Left lobe of liver (tissue), 2 donors: Measurements from ENCODE around the gene CAPN5. TPM values are rescaled to one million over a fixed set of nuclear protein-coding genes. Genes with fewer than 3 reads are reported as not detected.

ENCODE experiments used
- ATAC-seq: fragments of 200-7000 bp; cut with Tn5 transposase; one replicate; pipeline ENCODE4 v1.9.1; 2020; ENCODE audit warnings: mild to moderate bottlenecking, moderate library complexity
- DNase-seq: peaks from one replicate; pipeline ENCODE4 v3.0.0-alpha.2; 2020; ENCODE audit warnings: low spot score
- total RNA-seq: library from RNA; stranded (reverse); gene quantifications from one replicate; pipeline ENCODE4 v1.2.1, GENCODE V29; 2021
- donor health status: DM: no; HTN: no; CAD: no; lungs with moderate emphysema.
- donor health status: DM: no; HTN: yes; CAD: no.

Gene CAPN5
- total RNA-seq, 1 donor from 2014 or later = 78.1 TPM

DNA sequence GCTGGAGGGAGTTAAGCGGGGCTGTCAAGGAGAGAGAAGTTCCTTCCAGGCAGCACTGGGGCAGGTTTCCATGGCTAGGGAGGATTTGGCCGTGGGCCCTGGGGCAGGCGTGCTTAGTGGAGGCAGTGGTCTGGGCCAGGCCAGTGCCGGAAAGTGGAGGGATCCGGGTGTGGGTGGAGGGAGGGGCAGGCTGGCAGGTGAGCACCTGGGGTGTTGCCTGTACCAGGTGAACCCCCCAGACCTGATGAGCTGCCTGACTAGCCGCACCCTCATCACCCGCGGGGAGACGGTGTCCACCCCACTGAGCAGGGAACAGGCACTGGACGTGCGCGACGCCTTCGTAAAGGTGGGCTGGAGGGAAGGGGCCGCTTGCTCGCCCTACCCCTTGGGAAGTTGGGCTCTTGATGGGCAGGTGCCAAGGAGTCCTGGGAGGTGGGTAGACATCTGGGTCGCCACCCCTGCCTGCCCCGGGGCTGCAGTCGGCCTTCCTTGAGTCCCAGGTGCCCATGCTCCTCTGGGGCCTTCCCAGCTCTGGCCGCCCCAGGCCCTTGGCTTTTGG, 93.2 kb downstream of the CAPN5 start:
- no peak for DNase-seq

GRCh38 chr11:77163271-77163670, 96.5 kb downstream of the CAPN5 start:
- DNase-seq = no peak

More for the DNA sequence above, 93.2 kb downstream of the CAPN5 start:
- no peak for ATAC-seq

GRCh38 chr11:77165066-77165465, 98.3 kb downstream of the CAPN5 start:
- DNase-seq (no peak), ATAC-seq (no peak)

More at GRCh38 chr11:77163271-77163670, 96.5 kb downstream of the CAPN5 start:
- no peak for ATAC-seq

GRCh38 chr11:77166021-77166420, 99.2 kb downstream of the CAPN5 start:
- DNase-seq (no peak), ATAC-seq (no peak)

GRCh38 chr11:77167111-77167626, 100.4 kb downstream of the CAPN5 start:
- no peak for DNase-seq
- ATAC-seq = no peak

GRCh38 chr11:77167791-77168190, 101.0 kb downstream of the CAPN5 start:
- ATAC-seq (no peak), DNase-seq (no peak)

GRCh38 chr11:77170107-77170506, 103.3 kb downstream of the CAPN5 start:
- DNase-seq (no peak), ATAC-seq (no peak)

GRCh38 chr11:77171254-77171653, 104.5 kb downstream of the CAPN5 start:
- DNase-seq (no peak), ATAC-seq (peak; percentile 3)

DNA sequence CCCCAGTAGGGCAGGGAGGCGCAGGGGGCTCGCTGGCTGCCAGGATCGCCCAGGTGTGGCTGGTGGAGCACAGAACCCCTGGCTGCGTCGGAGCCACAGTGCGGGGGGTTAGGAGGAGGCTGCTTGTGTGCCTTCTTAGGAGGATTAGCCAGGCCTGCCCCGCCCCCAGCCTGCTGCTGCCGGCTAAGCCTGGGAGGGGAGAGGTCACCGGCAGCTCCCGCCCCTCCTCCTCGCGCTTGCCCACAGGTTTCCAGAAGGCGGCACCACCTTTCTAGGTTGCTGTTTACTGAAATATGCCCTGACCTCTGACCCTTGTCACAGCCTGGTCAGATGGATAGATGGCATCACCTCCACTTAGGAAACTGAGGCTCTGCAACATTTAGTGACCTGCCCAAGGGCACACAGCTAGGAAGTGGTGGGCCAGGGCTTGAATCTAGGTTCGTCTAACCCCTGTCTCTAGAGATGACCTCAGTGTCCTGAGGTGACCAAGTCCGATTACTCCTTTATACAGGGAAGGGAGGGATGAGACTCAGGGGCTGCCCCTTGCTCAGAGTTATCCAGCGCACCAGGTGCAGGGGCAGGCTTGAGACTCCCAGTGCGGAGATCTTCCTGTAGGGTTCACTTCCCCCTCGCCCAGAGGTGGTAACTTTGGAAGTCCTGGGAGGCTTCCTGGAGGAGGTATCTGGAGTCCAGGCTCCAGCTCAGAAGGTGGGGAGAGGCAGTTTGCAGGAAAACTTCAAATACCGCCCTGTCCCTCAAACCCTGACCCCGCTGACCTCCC, 105.3 kb downstream of the CAPN5 start:
- peak; percentile 59 for DNase-seq
- ATAC-seq = peak; percentile 58

GRCh38 chr11:77172666-77172982, 105.9 kb downstream of the CAPN5 start:
- ATAC-seq = peak; percentile 2
- DNase-seq = no peak

DNA sequence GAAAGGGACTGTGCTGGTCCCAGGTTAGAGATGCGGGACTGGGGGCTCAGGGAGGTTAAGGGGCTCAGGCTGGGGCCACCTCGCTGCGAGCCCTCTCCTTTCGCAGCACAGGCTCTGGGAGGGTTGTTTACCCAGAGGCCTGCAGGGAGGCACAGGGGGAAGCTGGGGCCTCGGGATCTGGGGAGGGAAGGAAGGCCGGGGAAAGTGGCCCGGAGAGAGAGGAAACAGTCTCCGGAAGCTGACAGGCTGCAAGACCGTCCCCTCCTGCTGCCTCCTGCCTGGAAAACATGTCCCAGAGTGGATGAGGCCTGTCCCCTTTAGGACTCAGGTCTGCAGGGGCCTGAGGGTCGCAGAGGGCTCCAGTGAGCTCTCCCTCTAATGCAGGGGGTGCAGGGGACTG, 106.7 kb downstream of the CAPN5 start:
- ATAC-seq (peak; percentile 4), DNase-seq (no peak)

DNA sequence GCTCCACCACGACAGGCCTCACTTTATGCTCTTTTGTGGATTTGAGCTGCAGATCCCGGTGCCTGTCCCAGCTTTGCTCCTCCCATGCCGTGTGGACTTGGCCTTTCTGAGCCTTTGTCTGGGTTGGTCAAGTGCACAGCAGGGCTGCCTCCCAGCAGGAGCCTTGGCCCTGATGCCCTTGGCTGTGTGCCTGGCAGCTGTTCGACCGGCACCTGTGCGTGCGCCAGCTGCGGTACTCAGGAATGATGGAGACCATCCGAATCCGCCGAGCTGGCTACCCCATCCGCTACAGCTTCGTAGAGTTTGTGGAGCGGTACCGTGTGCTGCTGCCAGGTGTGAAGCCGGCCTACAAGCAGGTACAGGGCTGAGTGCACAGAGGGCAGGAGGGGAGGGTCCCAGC, 107.8 kb downstream of the CAPN5 start:
- ATAC-seq (peak; percentile 52), DNase-seq (peak; percentile 75)

DNA sequence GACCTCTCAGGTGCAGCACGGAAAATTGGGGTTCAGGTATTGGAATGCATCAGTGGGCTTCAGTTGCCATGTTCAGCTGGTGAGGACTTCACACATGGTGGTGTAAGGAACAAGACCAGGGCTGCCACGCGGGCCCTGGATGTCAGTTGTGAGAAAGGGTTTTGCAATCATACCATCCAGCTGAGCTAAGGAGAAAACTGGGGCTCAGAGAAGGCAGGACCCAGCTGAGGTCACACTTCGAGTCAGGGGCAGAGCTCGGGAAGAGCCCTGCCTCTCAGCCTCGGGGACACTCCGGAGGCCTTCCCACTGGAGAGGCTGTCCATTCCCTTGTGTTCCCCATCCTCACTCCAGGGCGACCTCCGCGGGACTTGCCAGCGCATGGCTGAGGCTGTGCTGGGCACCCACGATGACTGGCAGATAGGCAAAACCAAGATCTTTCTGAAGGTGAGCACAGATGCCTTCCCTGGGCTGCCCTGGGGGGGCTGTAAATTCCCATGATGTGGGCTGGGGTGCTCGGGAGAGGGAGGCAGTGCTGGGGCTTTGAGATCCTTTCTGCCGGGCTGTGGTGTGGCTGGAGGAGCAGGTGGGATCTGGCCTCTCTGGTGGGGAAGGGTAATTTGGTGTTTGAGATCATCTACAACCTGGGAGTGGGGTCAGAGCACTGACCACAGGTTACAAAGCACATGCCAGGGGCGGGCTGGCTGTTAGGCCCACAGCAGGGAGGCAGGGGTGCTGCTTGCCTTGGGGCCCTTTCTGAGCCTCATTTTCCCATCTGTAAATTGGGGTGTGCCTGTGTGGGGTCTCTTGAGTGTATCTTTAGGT, 108.5 kb downstream of the CAPN5 start:
- DNase-seq (no peak), ATAC-seq (no peak)

Other genes starting within 250 kb of the CAPN5 start
- gene ACER3, start 206.1 kb upstream of the CAPN5 start, total RNA-seq = 4.8 TPM
- not detected for gene B3GNT6, start 32.6 kb upstream of the CAPN5 start, total RNA-seq
- gene OMP, start 35.9 kb downstream of the CAPN5 start, total RNA-seq = 3.4 TPM
- 38.5 TPM for gene MYO7A, start 61.3 kb downstream of the CAPN5 start, total RNA-seq
- gene GDPD4, start 234.7 kb downstream of the CAPN5 start, total RNA-seq = 10.2 TPM